GM06990 (cell line): Measurements from ENCODE around the gene CRIM1.

Experiments
- DNase-seq: peaks from one replicate; pipeline ENCODE4 v3.0.0-alpha.2; 2011; ENCODE audit not compliant: insufficient read length; ENCODE audit errors: extremely low read depth
- H3K27me3 ChIP-seq: replicated peaks from 2 replicates; pipeline ENCODE4 v1.6.0; 2011; ENCODE audit warnings: low read length; ENCODE audit not compliant: control insufficient read depth, insufficient read depth
- H3K36me3 ChIP-seq: 2 replicates; pipeline ENCODE4 v1.5.1; 2011; ENCODE audit warnings: low read length; ENCODE audit not compliant: control insufficient read depth, insufficient read depth
- H3K4me3 ChIP-seq: replicated peaks from 2 replicates; pipeline ENCODE4 v1.5.1; 2011; ENCODE audit warnings: low read depth, mild to moderate bottlenecking, control low read depth, low read length
- TF ChIP-seq, protein P1 (sequence below): IDR thresholded peaks from 2 replicates; pipeline ENCODE4 v1.5.1; 2011; ENCODE audit warnings: low read length, control low read depth, mild to moderate bottlenecking, inconsistent platforms; ENCODE audit not compliant: insufficient read depth, poor library complexity, severe bottlenecking

Gene CRIM1

DNA sequence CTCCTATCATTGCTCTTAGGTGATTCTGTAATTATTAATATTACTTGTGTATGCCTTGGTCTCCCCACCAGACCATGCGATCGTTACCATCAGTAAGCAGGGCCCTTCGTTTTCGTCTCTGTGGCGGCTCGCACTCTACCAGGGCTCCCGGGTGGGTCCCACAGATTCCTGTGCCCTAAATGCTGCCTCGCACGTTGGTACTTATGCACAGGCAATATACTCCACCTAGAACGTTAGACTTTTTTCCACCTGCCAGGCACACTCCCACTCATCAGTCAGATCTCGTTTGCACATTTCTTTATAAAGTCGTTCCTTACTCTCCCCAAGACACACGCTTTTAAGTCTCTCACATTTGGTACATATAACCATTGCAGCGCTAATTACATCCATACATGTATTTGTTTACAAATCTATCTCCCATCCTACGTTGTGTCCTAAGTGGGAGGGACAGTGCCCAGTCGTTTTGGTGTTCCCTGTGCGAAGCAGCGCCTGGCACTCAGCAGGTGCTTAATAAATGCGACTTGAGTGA is 241.5 kb downstream of the CRIM1 start:
- TF ChIP-seq, protein P1, sequence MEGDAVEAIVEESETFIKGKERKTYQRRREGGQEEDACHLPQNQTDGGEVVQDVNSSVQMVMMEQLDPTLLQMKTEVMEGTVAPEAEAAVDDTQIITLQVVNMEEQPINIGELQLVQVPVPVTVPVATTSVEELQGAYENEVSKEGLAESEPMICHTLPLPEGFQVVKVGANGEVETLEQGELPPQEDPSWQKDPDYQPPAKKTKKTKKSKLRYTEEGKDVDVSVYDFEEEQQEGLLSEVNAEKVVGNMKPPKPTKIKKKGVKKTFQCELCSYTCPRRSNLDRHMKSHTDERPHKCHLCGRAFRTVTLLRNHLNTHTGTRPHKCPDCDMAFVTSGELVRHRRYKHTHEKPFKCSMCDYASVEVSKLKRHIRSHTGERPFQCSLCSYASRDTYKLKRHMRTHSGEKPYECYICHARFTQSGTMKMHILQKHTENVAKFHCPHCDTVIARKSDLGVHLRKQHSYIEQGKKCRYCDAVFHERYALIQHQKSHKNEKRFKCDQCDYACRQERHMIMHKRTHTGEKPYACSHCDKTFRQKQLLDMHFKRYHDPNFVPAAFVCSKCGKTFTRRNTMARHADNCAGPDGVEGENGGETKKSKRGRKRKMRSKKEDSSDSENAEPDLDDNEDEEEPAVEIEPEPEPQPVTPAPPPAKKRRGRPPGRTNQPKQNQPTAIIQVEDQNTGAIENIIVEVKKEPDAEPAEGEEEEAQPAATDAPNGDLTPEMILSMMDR: no peak
- no peak for DNase-seq
- no peaks in the 10 kb centered on the region for H3K27me3 ChIP-seq
- peak overlapping the region; percentile 82 for H3K4me3 ChIP-seq
- peaks cover 1% of the 10 kb centered on the region; the same call in 1 of the 2 replicates for H3K36me3 ChIP-seq

DNA sequence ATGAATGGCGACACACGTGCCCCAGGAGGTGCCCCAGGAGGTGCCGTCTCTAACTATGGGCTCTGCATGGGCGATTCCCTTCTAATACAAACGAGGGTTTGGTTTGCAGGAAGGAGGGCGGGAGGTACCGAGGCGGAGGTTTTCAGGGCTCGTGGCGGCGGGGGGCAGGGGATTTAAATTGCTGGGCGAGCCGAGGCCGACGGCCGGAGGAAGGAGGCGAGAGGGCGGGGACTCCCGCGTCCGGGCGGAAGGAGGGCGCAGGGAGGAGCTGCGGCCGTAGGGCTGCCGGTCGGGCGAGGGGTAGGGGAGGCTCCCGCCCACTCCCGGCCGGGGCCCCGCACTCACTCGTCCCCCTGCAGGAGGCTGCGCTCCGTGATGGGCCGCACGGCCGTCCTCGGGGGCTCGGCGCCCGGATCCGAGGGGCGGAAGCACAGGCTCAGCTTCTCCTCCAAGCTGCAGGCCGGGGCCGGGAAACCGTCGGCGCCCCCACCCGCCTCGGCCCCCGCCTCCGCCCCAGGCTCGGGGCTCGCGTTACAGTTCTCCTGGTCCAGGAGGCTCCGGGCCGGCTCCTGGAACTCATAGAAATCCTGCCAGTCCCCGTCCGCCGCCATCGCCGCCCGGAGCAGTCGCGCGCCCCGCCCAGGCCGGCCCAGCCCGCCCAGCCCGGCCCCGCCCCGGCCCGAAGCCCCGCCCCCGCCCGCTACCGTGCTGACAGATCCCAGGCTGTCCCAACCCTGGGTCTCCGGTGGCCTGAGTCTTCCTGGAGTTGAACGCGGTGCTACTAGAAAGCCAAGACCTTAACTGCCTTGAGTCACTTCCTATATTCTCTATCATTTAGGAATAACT is 242.2 kb downstream of the CRIM1 start, which contains the start of gene FEZ2:
Gene FEZ2 (minus strand): TSS at position 637 of the 846 bp plus-strand sequence. CDS start 26 bp downstream, at position 611.
- TF ChIP-seq, protein P1: no peak
- peak within 1 kb of the TSS; percentile 82 for H3K4me3 ChIP-seq
- DNase-seq: peak; percentile 91
- H3K36me3 ChIP-seq: peaks cover 1% of the 10 kb centered on the region; the same call in 1 of the 2 replicates
- H3K27me3 ChIP-seq: no peaks in the 10 kb centered on the region
